Fibroblast of lung (primary cell): ENCODE results near the gene ACTR8. TPM values are rescaled to one million over a fixed set of nuclear protein-coding genes. Genes with fewer than 3 reads are reported as not detected.

Experiments used
- DNase-seq, 2 donors: peaks; one replicate each; pipeline versions ENCODE4 v3.0.0 to v3.0.0-alpha.2; 2010; ENCODE audit warnings: low read depth in 2 of 2
- H2AFZ ChIP-seq: 2 replicates; pipeline ENCODE4 v1.5.1; 2012; ENCODE audit warnings: low read length, control low read depth, inconsistent platforms
- H3K27ac ChIP-seq: 2 replicates; pipeline ENCODE4 v1.5.1; 2011; ENCODE audit warnings: low read length, control low read depth; ENCODE audit not compliant: insufficient read depth
- H3K27me3 ChIP-seq: 2 replicates; pipeline ENCODE4 v1.5.1; 2011; ENCODE audit warnings: mild to moderate bottlenecking, low read length; ENCODE audit not compliant: control insufficient read depth, insufficient read depth
- H3K36me3 ChIP-seq: 2 replicates; pipeline ENCODE4 v1.5.1; 2011; ENCODE audit warnings: low read length; ENCODE audit not compliant: control insufficient read depth, insufficient read depth
- H3K4me1 ChIP-seq: 2 replicates; pipeline ENCODE4 v1.5.1; 2011; ENCODE audit warnings: low read length; ENCODE audit not compliant: control insufficient read depth, insufficient read depth; ENCODE audit errors: extremely low read depth
- H3K4me2 ChIP-seq: 2 replicates; pipeline ENCODE4 v1.5.1; 2011; ENCODE audit warnings: low read length, control low read depth; ENCODE audit not compliant: insufficient read depth; ENCODE audit errors: extremely low read depth
- H3K4me3 ChIP-seq, 4 experiments: fragments of 200-600 bp in 1 of 4; sonication (generic) in 1 of 4; replicated peaks in 1 of 4; 2 replicates each; pipeline ENCODE4 v1.5.1; 2011 to 2016; ENCODE audit warnings: low read length in 4 of 4, low read depth in 3 of 4, mild to moderate bottlenecking in 3 of 4, control low read depth in 2 of 4, inconsistent platforms in 1 of 4, mixed read lengths in 1 of 4; ENCODE audit not compliant: insufficient read depth in 1 of 4; ENCODE audit errors: control extremely low read depth in 1 of 4
- H3K79me2 ChIP-seq: 2 replicates; pipeline ENCODE4 v1.5.1; 2012; ENCODE audit warnings: mild to moderate bottlenecking, low read length, inconsistent platforms; ENCODE audit not compliant: control insufficient read depth, insufficient read depth
- H3K9ac ChIP-seq: 2 replicates; pipeline ENCODE4 v1.5.1; 2011; ENCODE audit warnings: mild to moderate bottlenecking, low read length, control low read depth; ENCODE audit not compliant: insufficient read depth
- H3K9me3 ChIP-seq: 2 replicates; pipeline ENCODE4 v1.5.1; 2012; ENCODE audit warnings: low read depth, low read length; ENCODE audit not compliant: control insufficient read depth, insufficient read depth
- H4K20me1 ChIP-seq: 2 replicates; pipeline ENCODE4 v1.5.1; 2011; ENCODE audit warnings: low read length; ENCODE audit not compliant: control insufficient read depth, insufficient read depth; ENCODE audit errors: extremely low read depth
- EZH2 ChIP-seq: IDR thresholded peaks from 2 replicates; pipeline ENCODE4 v1.5.1; 2012; ENCODE audit warnings: low read length, control low read depth, mild to moderate bottlenecking; ENCODE audit errors: missing control alignments
- polyA plus RNA-seq, 2 donors: library from polyadenylated mRNA; depleted of rRNA in 1 of 2; stranded (reverse) in 1 of 2; unstranded in 1 of 2; fragments of >200 nt; gene quantifications; 2 replicates each; pipeline ENCODE4 v1.2.1, GENCODE V29; 2011 to 2012; ENCODE audit warnings: missing spikeins in 1 of 2
- total RNA-seq: library from RNA; depleted of rRNA; stranded (reverse); fragments of >200 nt; gene quantifications from 2 replicates; pipeline ENCODE4 v1.2.1, GENCODE V29; 2014
- TF ChIP-seq, protein P1 (sequence below), 2 donors: IDR thresholded peaks in 1 of 2; conservative IDR thresholded peaks in 1 of 2; 1 replicate in 1 of 2; 2 replicates in 1 of 2; pipeline ENCODE4 v1.5.1; 2011 to 2012; ENCODE audit warnings: low read length in 2 of 2, control low read depth in 1 of 2, inconsistent platforms in 1 of 2, low read depth in 1 of 2, mild to moderate bottlenecking in 1 of 2

Gene ACTR8
- total and polyA plus RNA-seq, 2 donors (not counting 1 experiment from before 2014, with no cell fraction given), result 35.0 to 38.8 TPM

GRCh38 chr3:53837331-53837730 lies 44.6 kb downstream of the ACTR8 start:
- Histone ChIP-seq H3K27me3 (peaks cover 4% of the 10 kb centered on the region), H2AFZ (no peak overlapping the region), H3K4me2 (no peak overlapping the region), H3K36me3 (no peaks in the 10 kb centered on the region), H3K27ac (no peak overlapping the region), H3K9ac (no peak overlapping the region), H3K79me2 (no peaks in the 10 kb centered on the region), H4K20me1 (no peaks in the 10 kb centered on the region), H3K4me1 (no peaks in the 10 kb centered on the region), H3K9me3 (no peaks in the 10 kb centered on the region), H3K4me3 (no peak overlapping the region)
- no peak for DNase-seq
- TF ChIP-seq EZH2, result no peak
- TF ChIP-seq, protein P1, sequence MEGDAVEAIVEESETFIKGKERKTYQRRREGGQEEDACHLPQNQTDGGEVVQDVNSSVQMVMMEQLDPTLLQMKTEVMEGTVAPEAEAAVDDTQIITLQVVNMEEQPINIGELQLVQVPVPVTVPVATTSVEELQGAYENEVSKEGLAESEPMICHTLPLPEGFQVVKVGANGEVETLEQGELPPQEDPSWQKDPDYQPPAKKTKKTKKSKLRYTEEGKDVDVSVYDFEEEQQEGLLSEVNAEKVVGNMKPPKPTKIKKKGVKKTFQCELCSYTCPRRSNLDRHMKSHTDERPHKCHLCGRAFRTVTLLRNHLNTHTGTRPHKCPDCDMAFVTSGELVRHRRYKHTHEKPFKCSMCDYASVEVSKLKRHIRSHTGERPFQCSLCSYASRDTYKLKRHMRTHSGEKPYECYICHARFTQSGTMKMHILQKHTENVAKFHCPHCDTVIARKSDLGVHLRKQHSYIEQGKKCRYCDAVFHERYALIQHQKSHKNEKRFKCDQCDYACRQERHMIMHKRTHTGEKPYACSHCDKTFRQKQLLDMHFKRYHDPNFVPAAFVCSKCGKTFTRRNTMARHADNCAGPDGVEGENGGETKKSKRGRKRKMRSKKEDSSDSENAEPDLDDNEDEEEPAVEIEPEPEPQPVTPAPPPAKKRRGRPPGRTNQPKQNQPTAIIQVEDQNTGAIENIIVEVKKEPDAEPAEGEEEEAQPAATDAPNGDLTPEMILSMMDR (conservative IDR thresholded peaks at IDR 0.05 in 1 of 2, IDR thresholded peaks at IDR 0.05 in 1 of 2; ENCODE audit: low read depth in 1 of 2, low read length in 2 of 2), result no peak

- no peaks in the 10 kb centered on the region for H3K9me3 ChIP-seq
- H3K4me1 ChIP-seq, result no peaks in the 10 kb centered on the region
- H3K27ac ChIP-seq, result no peak overlapping the region
- no peaks in the 10 kb centered on the region for H3K79me2 ChIP-seq
- H3K4me3 ChIP-seq, result no peak overlapping the region
- no peaks in the 10 kb centered on the region for H3K36me3 ChIP-seq
- peaks cover 2% of the 10 kb centered on the region for H3K27me3 ChIP-seq
- no peak for DNase-seq
- TF ChIP-seq, protein P1 (conservative IDR thresholded peaks at IDR 0.05 in 1 of 2, IDR thresholded peaks at IDR 0.05 in 1 of 2; ENCODE audit: low read depth in 1 of 2, low read length in 2 of 2), result no peak
- TF ChIP-seq EZH2, result no peak
- no peaks in the 10 kb centered on the region for H4K20me1 ChIP-seq
- H2AFZ ChIP-seq, result no peak overlapping the region
- no peak overlapping the region for H3K4me2 ChIP-seq
- H3K9ac ChIP-seq, result no peak overlapping the region
These were observed 45.7 kb downstream of the ACTR8 start for GRCh38 chr3:53836084-53836872.

GRCh38 chr3:53835257-53835656 lies 46.7 kb downstream of the ACTR8 start:
- Histone ChIP-seq H3K4me1 (no peaks in the 10 kb centered on the region), H3K9ac (no peak overlapping the region), H3K27me3 (no peaks in the 10 kb centered on the region), H2AFZ (no peak overlapping the region), H3K9me3 (no peaks in the 10 kb centered on the region), H3K36me3 (no peaks in the 10 kb centered on the region), H3K79me2 (no peaks in the 10 kb centered on the region), H3K4me2 (no peak overlapping the region), H3K27ac (no peak overlapping the region), H3K4me3 (no peak overlapping the region), H4K20me1 (no peaks in the 10 kb centered on the region)
- DNase-seq, result no peak
- TF ChIP-seq, protein P1 (conservative IDR thresholded peaks at IDR 0.05 in 1 of 2, IDR thresholded peaks at IDR 0.05 in 1 of 2; ENCODE audit: low read depth in 1 of 2, low read length in 2 of 2), result no peak
- TF ChIP-seq EZH2, result no peak
